Measurements from ENCODE around the gene RAB4B. TPM values are rescaled to one million over a fixed set of nuclear protein-coding genes. Genes with fewer than 3 reads are reported as not detected.
A peak's percentile ranks its signal among the peaks of the same experiment; 100 is the strongest.

RAB4B gene
- total and polyA plus RNA-seq, 2 of the 13 experiments (the other 11 are each of a cell fraction or from before 2014, with no cell fraction given) = 3.3 to 5.4 TPM

GRCh38 chr19:40806423-40807146 is 28.5 kb downstream of the RAB4B start (continued):
- TF ChIP-seq SYNCRIP (IDR thresholded peaks at IDR 0.05; ENCODE audit: insufficient read depth, low read depth, low read length) (no peak), DRAP1 (CRISPR knock-in tag; IDR thresholded peaks at IDR 0.05) (no peak), AKAP8 (CRISPR knock-in tag; IDR thresholded peaks at IDR 0.05) (no peak), TP53 (CRISPR knock-in tag; conservative IDR thresholded peaks at IDR 0.05) (no peak), MEF2D (CRISPR knock-in tag; IDR thresholded peaks at IDR 0.05) (no peak), CTCF (CRISPR knock-in tag; IDR thresholded peaks at IDR 0.05) (peak; percentile 77), MAX (IDR thresholded peaks at IDR 0.05) (peak; percentile 40; the same call in 1 of the 2 replicates), JARID2 (CRISPR knock-in tag; IDR thresholded peaks at IDR 0.05; ENCODE audit: insufficient replicate concordance) (no peak), TRIM24 (CRISPR knock-in tag; IDR thresholded peaks at IDR 0.05) (no peak), ZNF331 (CRISPR knock-in tag; IDR thresholded peaks at IDR 0.05) (0 out of 2 replicates have a peak, but pooled peaks have one; percentile 23), ZNF3 (CRISPR knock-in tag; IDR thresholded peaks at IDR 0.05) (no peak), ZBTB33 (CRISPR knock-in tag; IDR thresholded peaks at IDR 0.05) (peak; percentile 99), FOXK1 (CRISPR knock-in tag; IDR thresholded peaks at IDR 0.05; ENCODE audit: borderline replicate concordance, low read depth) (no peak), CREB3 (CRISPR knock-in tag; IDR thresholded peaks at IDR 0.05) (no peak), RFX1 (IDR thresholded peaks at IDR 0.05) (peak; percentile 34; the same call in 1 of the 2 replicates), ZNF12 (CRISPR knock-in tag; IDR thresholded peaks at IDR 0.05) (no peak), KLF12 (CRISPR knock-in tag; IDR thresholded peaks at IDR 0.05; ENCODE audit: borderline replicate concordance) (no peak), ZNF17 (CRISPR knock-in tag; IDR thresholded peaks at IDR 0.05) (no peak), RORA (CRISPR knock-in tag; IDR thresholded peaks at IDR 0.05) (no peak), KDM2A (CRISPR knock-in tag; IDR thresholded peaks at IDR 0.05; ENCODE audit: borderline replicate concordance, low read depth) (peak; percentile 61), NR2C2 (CRISPR knock-in tag; IDR thresholded peaks at IDR 0.05; ENCODE audit: borderline replicate concordance) (no peak), RBM22 (optimal IDR thresholded peaks at IDR 0.05; ENCODE audit: low read length) (no peak), ERF (CRISPR knock-in tag; IDR thresholded peaks at IDR 0.05) (no peak), ZNF784 (CRISPR knock-in tag; IDR thresholded peaks at IDR 0.05; ENCODE audit: borderline replicate concordance) (no peak), NR2F1 (CRISPR knock-in tag; IDR thresholded peaks at IDR 0.05) (no peak), XRCC5 (optimal IDR thresholded peaks at IDR 0.05; ENCODE audit: low read length) (peak; percentile 92)
